ENCODE measurements around the gene FCER2.

Gene FCER2

DNA sequence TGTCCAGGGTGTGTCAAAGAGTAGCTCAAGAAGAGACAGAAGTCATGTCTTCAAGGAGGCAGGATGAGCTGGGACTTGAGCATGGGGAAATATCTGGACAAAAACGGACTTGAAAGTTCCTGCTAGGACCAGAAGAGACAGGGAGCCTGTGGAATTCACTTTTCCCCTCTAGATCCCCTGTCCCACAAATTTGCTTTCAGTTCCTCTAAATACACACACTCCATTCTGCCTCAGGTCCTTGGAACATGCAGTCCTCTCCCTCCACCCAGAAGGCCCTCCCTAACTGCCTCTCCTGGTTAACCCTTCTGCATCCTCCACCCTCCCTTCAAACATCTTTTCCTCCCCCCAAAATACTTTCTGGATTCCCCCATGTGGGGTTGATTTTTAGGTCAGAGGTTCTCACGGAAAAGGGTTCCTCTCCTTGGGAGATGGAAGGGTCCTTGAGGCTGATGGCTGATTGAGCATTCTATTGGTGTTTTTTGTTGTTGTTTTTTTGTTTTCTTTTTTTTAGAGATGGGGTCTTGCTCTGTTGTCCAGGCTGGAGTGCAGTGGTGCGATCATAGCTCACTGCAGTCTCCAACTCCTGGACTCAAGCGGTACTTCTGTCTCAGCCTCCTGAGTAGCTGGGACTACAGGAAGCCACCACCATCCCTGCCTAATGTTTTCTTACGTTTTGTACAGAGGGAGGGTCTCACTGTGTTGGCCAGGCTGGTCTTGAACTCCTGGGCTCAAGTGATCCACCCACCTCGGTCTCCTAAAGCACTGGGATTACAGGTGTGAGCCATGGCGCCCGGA, 40.0 kb downstream of the FCER2 start:
- no peak for DNase-seq (ENCODE audit: low read depth in 2 of 2)
- H3K4me3 ChIP-seq (replicated peaks in 1 of 2; ENCODE audit: low read depth in 2 of 2, low read length in 2 of 2): no peak overlapping the region
- TF ChIP-seq, protein P1, sequence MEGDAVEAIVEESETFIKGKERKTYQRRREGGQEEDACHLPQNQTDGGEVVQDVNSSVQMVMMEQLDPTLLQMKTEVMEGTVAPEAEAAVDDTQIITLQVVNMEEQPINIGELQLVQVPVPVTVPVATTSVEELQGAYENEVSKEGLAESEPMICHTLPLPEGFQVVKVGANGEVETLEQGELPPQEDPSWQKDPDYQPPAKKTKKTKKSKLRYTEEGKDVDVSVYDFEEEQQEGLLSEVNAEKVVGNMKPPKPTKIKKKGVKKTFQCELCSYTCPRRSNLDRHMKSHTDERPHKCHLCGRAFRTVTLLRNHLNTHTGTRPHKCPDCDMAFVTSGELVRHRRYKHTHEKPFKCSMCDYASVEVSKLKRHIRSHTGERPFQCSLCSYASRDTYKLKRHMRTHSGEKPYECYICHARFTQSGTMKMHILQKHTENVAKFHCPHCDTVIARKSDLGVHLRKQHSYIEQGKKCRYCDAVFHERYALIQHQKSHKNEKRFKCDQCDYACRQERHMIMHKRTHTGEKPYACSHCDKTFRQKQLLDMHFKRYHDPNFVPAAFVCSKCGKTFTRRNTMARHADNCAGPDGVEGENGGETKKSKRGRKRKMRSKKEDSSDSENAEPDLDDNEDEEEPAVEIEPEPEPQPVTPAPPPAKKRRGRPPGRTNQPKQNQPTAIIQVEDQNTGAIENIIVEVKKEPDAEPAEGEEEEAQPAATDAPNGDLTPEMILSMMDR (IDR thresholded peaks at IDR 0.05; ENCODE audit: low read depth, low read length): no peak

DNA sequence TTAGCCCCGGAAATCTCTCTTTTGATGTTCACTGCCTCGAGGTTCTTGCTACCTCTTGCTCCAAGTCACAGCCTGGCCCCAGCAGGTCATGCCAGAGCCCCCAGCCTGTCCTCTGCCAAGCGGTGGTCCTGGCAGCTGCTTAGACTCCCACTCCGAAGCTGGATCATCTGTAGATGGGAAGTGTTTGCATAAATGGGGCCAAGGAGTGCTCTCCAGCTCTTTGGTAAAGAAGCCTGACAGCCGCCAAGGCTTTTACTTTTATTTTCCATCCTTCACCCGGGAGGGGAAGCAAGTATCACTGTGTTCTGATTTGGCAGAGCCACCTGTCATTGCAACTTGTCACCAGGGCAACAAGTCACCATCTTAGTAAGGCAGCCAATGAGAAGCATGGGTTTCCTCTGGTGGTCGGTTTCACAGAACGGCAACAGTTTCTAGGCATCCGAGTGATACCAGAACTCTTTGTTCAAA, 43.7 kb downstream of the FCER2 start:
- H3K4me3 ChIP-seq (replicated peaks in 1 of 2; ENCODE audit: low read depth in 2 of 2, low read length in 2 of 2): no peak overlapping the region
- no peak for DNase-seq (ENCODE audit: low read depth in 2 of 2)

DNA sequence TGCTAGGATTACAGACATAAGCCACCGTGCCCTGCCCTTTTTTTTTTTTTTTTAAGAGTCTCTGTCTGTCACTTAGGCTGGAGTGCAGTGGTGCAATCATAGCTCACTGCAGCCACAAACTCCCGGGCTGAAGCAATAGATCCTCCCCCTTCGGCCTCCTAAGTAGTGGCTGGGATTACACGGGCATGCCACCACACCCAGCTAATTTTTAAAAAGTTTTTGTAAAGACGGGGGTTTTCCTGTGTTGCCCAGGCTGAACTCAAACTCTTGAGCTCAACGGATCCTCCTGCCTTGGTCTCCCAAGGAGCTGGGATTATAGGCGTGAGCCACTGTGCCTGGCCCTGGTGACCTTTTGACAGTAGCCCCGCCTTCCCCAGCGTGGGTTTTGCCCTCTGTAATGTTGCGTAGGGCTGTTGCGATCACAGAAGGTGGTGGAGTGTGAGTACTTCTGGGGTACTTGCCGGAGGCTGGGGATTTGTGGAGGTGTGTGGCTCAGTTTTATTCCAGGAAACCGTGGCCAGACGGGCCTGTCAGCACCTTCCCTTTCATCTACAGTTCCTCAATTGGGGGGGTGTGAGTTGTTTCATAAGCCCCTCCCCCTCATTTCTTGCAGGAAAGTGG, 44.7 kb downstream of the FCER2 start:
- peak in 1 of 2 donors; percentile 21 for DNase-seq (ENCODE audit: low read depth in 2 of 2)
- no peak overlapping the region for H3K4me3 ChIP-seq (replicated peaks in 1 of 2; ENCODE audit: low read depth in 2 of 2, low read length in 2 of 2)
- TF ChIP-seq, protein P1 (IDR thresholded peaks at IDR 0.05; ENCODE audit: low read depth, low read length): no peak

More for the DNA sequence above, 43.7 kb downstream of the FCER2 start:
- TF ChIP-seq, protein P1 (IDR thresholded peaks at IDR 0.05; ENCODE audit: low read depth, low read length): no peak

DNA sequence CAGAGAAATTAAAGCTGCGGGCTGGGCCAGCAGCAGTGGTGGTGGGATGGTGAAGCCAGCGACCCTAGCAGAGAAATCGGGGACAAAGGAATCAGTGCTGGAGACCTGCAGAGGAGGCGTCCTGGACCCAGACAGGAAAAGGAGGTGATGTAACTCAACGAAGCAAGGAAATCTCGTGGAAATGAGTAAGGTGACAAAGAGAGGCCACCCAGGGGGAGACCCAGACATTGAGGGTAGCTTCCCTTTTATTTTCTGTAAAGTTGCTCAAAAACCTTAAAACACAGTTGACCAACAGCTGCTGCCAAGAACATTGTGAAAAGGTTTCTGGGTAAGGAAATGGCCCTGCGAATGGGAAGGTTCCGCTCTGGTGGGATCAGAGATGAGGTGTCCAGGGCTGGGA, 46.4 kb downstream of the FCER2 start:
- no peak for DNase-seq (ENCODE audit: low read depth in 2 of 2)
- TF ChIP-seq, protein P1 (IDR thresholded peaks at IDR 0.05; ENCODE audit: low read depth, low read length): no peak
- H3K4me3 ChIP-seq (replicated peaks in 1 of 2; ENCODE audit: low read depth in 2 of 2, low read length in 2 of 2): no peak overlapping the region

DNA sequence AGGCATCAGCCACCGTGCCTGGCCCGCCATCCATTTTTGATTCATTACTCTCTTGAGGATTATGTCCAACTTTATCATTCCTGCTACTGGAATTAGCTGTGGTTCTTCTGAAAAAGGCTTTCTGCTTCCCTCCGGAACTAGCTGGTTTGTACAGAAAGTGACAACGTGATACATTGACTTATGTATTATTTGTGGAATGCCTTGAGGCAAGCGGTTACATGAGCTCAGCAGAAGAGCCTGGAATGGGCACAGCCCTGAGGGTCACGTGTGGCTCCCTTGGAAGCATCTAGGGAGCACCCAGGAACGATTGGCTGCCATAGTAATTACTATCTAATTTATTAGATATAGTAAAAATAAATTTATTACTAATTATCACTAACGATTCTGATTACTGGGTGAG, 47.5 kb downstream of the FCER2 start:
- no peak overlapping the region for H3K4me3 ChIP-seq (replicated peaks in 1 of 2; ENCODE audit: low read depth in 2 of 2, low read length in 2 of 2)
- no peak for DNase-seq (ENCODE audit: low read depth in 2 of 2)
- TF ChIP-seq, protein P1 (IDR thresholded peaks at IDR 0.05; ENCODE audit: low read depth, low read length): no peak

DNA sequence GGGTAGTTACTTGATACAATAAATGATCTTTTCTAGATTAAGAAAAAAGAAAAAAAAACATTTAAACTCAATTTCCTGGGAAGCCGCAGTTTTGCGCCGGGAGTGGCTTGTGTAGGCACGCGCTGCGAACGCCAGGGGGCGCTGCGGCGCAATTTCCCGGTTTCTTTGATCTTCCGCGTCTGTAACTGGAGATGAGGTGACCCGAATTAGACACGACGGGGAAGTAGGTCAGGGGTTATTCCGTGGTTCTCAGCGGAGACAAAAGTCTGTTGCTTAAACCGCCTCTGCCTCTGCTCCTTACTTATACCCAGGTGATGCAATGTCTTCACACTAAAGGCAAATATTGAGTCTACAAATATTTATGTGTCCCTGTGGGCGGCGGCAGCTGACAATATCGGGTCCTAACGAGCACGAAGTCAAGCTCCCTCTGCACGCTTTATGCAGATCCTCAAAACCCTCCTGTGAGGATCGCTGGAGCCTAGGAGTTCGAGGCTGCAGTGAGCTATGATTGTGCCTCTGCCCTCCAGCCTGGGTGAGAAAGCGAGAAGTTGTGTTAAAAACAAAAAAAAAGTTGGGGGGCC, 49.8 kb downstream of the FCER2 start:
- peak overlapping the region in 1 of 2 donors; percentile 17 for H3K4me3 ChIP-seq (replicated peaks in 1 of 2; ENCODE audit: low read depth in 2 of 2, low read length in 2 of 2)
- peak; percentile 72 to 81 for DNase-seq (ENCODE audit: low read depth in 2 of 2)

More for the DNA sequence above, 49.8 kb downstream of the FCER2 start:
- TF ChIP-seq, protein P1 (IDR thresholded peaks at IDR 0.05; ENCODE audit: low read depth, low read length): peak; percentile 96

All from cardiac fibroblast (primary cell).